GM06990 (cell line): ENCODE data around the gene PHACTR1.

Experiments used
- DNase-seq: peaks from one replicate; pipeline ENCODE4 v3.0.0-alpha.2; 2011; ENCODE audit not compliant: insufficient read length; ENCODE audit errors: extremely low read depth
- H3K27me3 ChIP-seq: replicated peaks from 2 replicates; pipeline ENCODE4 v1.6.0; 2011; ENCODE audit warnings: low read length; ENCODE audit not compliant: control insufficient read depth, insufficient read depth
- H3K36me3 ChIP-seq: 2 replicates; pipeline ENCODE4 v1.5.1; 2011; ENCODE audit warnings: low read length; ENCODE audit not compliant: control insufficient read depth, insufficient read depth
- H3K4me3 ChIP-seq: replicated peaks from 2 replicates; pipeline ENCODE4 v1.5.1; 2011; ENCODE audit warnings: low read depth, mild to moderate bottlenecking, control low read depth, low read length
- CTCF ChIP-seq: IDR thresholded peaks from 2 replicates; pipeline ENCODE4 v1.5.1; 2011; ENCODE audit warnings: low read length, control low read depth, mild to moderate bottlenecking, inconsistent platforms; ENCODE audit not compliant: insufficient read depth, poor library complexity, severe bottlenecking

The PHACTR1 gene

GRCh38 chr6:13277231-13277630 lies 560.7 kb downstream of the PHACTR1 start:
- H3K4me3 ChIP-seq, result no peak overlapping the region
- H3K36me3 ChIP-seq, result peaks cover 13% of the 10 kb centered on the region
- H3K27me3 ChIP-seq, result no peaks in the 10 kb centered on the region
- no peak for DNase-seq
- no peak for TF ChIP-seq CTCF

- DNase-seq, result no peak
- Histone ChIP-seq H3K36me3 (peaks cover 17% of the 10 kb centered on the region), H3K27me3 (no peaks in the 10 kb centered on the region), H3K4me3 (no peak overlapping the region)
- TF ChIP-seq CTCF, result peak; percentile 69
These were observed 561.6 kb downstream of the PHACTR1 start for GRCh38 chr6:13278164-13278563.

GRCh38 chr6:13278991-13279390 lies 562.4 kb downstream of the PHACTR1 start:
- peaks cover 21% of the 10 kb centered on the region for H3K36me3 ChIP-seq
- TF ChIP-seq CTCF, result no peak
- H3K4me3 ChIP-seq, result no peak overlapping the region
- DNase-seq, result no peak
- H3K27me3 ChIP-seq, result no peaks in the 10 kb centered on the region

GRCh38 chr6:13280254-13280653 lies 563.7 kb downstream of the PHACTR1 start:
- Histone ChIP-seq H3K27me3 (no peaks in the 10 kb centered on the region), H3K36me3 (peaks cover 28% of the 10 kb centered on the region), H3K4me3 (no peak overlapping the region)
- no peak for TF ChIP-seq CTCF
- no peak for DNase-seq

GRCh38 chr6:13281686-13282085 lies 565.1 kb downstream of the PHACTR1 start:
- no peak for TF ChIP-seq CTCF
- H3K36me3 ChIP-seq, result peaks cover 28% of the 10 kb centered on the region
- no peak for DNase-seq
- H3K4me3 ChIP-seq, result no peak overlapping the region
- no peaks in the 10 kb centered on the region for H3K27me3 ChIP-seq

- H3K4me3 ChIP-seq, result no peak overlapping the region
- no peak for TF ChIP-seq CTCF
- no peak for DNase-seq
- peaks cover 32% of the 10 kb centered on the region for H3K36me3 ChIP-seq
- no peaks in the 10 kb centered on the region for H3K27me3 ChIP-seq
These were observed 566.0 kb downstream of the PHACTR1 start for GRCh38 chr6:13282393-13283069.
